H1 (cell line): Measurements from ENCODE around the gene TNC. TPM values are rescaled to one million over a fixed set of nuclear protein-coding genes. Genes with fewer than 3 reads are reported as not detected.

Source experiments
- CTCF ChIA-PET: fragments of 300-600 bp; sonication (Branson Sonifier 250); formaldehyde crosslinking; loops from one replicate; lab custom pipeline; 2021; ENCODE audit not compliant: partially characterized antibody; lab: Charles Lee
- POLR2A ChIA-PET: fragments of 300-600 bp; sonication (Branson Sonifier 250); formaldehyde crosslinking; loops from one replicate; lab custom pipeline; 2021; ENCODE audit warnings: inconsistent platforms; ENCODE audit not compliant: partially characterized antibody; lab: Charles Lee
- DNase-seq, 2 experiments: peaks; one replicate each; pipeline versions ENCODE4 v3.0.0 to v3.0.0-alpha.2; 2010 to 2022; ENCODE audit warnings: low spot score in 2 of 2, low read depth in 1 of 2, mixed read lengths in 1 of 2
- FAIRE-seq: peaks from 2 replicates; lab custom pipeline; 2011; peaks lifted over from hg19 to GRCh38; lab: Jason Lieb, UNC
- H2AFZ ChIP-seq: 2 replicates; pipeline ENCODE4 v1.8.1; 2012; ENCODE audit warnings: low read length, inconsistent platforms
- H2AK5ac ChIP-seq: 2 replicates; pipeline ENCODE4 v1.6.1; 2013; ENCODE audit warnings: low read depth, low read length
- H2BK120ac ChIP-seq: replicated peaks from 2 replicates; pipeline ENCODE3; 2013; ENCODE audit warnings: low read depth, low read length, inconsistent platforms
- H2BK12ac ChIP-seq: 2 replicates; pipeline ENCODE4 v1.6.1; 2013; ENCODE audit warnings: low read depth, low read length
- H2BK15ac ChIP-seq: 2 replicates; pipeline ENCODE4 v1.6.1; 2013; ENCODE audit warnings: low read length
- H2BK20ac ChIP-seq: 2 replicates; pipeline ENCODE4 v1.6.1; 2013; ENCODE audit warnings: low read length
- H2BK5ac ChIP-seq: 2 replicates; pipeline ENCODE4 v1.6.1; 2013; ENCODE audit warnings: low read depth, low read length
- H3K14ac ChIP-seq: 2 replicates; pipeline ENCODE4 v1.6.1; 2013; ENCODE audit warnings: inconsistent platforms; ENCODE audit not compliant: insufficient read length
- H3K18ac ChIP-seq: 2 replicates; pipeline ENCODE4 v1.6.1; 2013; ENCODE audit warnings: low read length; ENCODE audit errors: extremely low read depth
- H3K23ac ChIP-seq: 2 replicates; pipeline ENCODE4 v1.6.1; 2013; ENCODE audit warnings: inconsistent platforms; ENCODE audit not compliant: insufficient read length
- H3K23me2 ChIP-seq: 2 replicates; pipeline ENCODE4 v1.6.1; 2013; ENCODE audit warnings: low read depth, low read length
- H3K27ac ChIP-seq: 2 replicates; pipeline ENCODE4 v1.6.1; 2011; ENCODE audit warnings: low read depth, low read length, inconsistent platforms
- H3K27me3 ChIP-seq, 4 experiments: replicated peaks in 1 of 4; 1 replicate in 1 of 4; 2 replicates in 3 of 4; pipeline versions ENCODE4 v1.6.1 to v1.8.1; 2011 to 2013; ENCODE audit warnings: low read length in 3 of 4, mild to moderate bottlenecking in 3 of 4, inconsistent platforms in 2 of 4, mixed read lengths in 2 of 4, moderate library complexity in 1 of 4; ENCODE audit not compliant: control insufficient read depth in 3 of 4, insufficient read depth in 3 of 4; ENCODE audit errors: extremely low read depth in 1 of 4
- H3K36me3 ChIP-seq, 4 experiments: 2 replicates each; pipeline versions ENCODE4 v1.6.1 to v1.8.1; 2011 to 2013; ENCODE audit warnings: mild to moderate bottlenecking in 4 of 4, low read length in 3 of 4, moderate library complexity in 2 of 4, control low read depth in 1 of 4, inconsistent platforms in 1 of 4; ENCODE audit not compliant: insufficient read depth in 4 of 4, control insufficient read depth in 2 of 4
- H3K4ac ChIP-seq: replicated peaks from 2 replicates; pipeline ENCODE3; 2013; ENCODE audit warnings: low read length, low read depth, mixed read lengths, inconsistent platforms; ENCODE audit not compliant: insufficient read length
- H3K4me1 ChIP-seq, 4 experiments: replicated peaks in 1 of 4; 1 replicate in 1 of 4; 2 replicates in 3 of 4; pipeline versions ENCODE4 v1.6.1 to v1.8.1; 2011 to 2013; ENCODE audit warnings: low read length in 3 of 4, inconsistent platforms in 2 of 4, mixed read lengths in 1 of 4; ENCODE audit not compliant: insufficient read depth in 4 of 4, control insufficient read depth in 3 of 4
- H3K4me2 ChIP-seq, 2 experiments: 2 replicates each; pipeline versions ENCODE4 v1.6.1 to v1.8.1; 2011 to 2013; ENCODE audit warnings: low read depth in 2 of 2, low read length in 2 of 2, control low read depth in 1 of 2, inconsistent platforms in 1 of 2, mild to moderate bottlenecking in 1 of 2; ENCODE audit not compliant: insufficient read depth in 1 of 2
- H3K4me3 ChIP-seq, 4 experiments: fragments of 200-600, 300-600 bp in 1 of 4; sonication (generic), shearing (Covaris generic), sonication (Bioruptor Twin) in 1 of 4; 2 replicates each; pipeline versions ENCODE4 v1.5.1 to v1.8.1; 2011 to 2016; ENCODE audit warnings: low read length in 4 of 4, low read depth in 3 of 4, control low read depth in 2 of 4, inconsistent platforms in 2 of 4, mild to moderate bottlenecking in 2 of 4, mixed read lengths in 1 of 4, moderate library complexity in 1 of 4; ENCODE audit not compliant: insufficient read depth in 2 of 4; ENCODE audit errors: extremely low read depth in 1 of 4
- H3K56ac ChIP-seq: replicated peaks from 2 replicates; pipeline ENCODE3; 2013; ENCODE audit warnings: low read depth, mild to moderate bottlenecking, mixed read lengths, low read length, inconsistent platforms; ENCODE audit not compliant: insufficient read length
- H3K79me1 ChIP-seq: 2 replicates; pipeline ENCODE4 v1.6.1; 2013; ENCODE audit warnings: low read depth, low read length, control low read depth
- H3K79me2 ChIP-seq, 2 experiments: 2 replicates each; pipeline versions ENCODE4 v1.6.1 to v1.8.1; 2012 to 2013; ENCODE audit warnings: low read length in 2 of 2, mild to moderate bottlenecking in 2 of 2, inconsistent platforms in 1 of 2; ENCODE audit not compliant: insufficient read depth in 2 of 2, control insufficient read depth in 1 of 2
- H3K9ac ChIP-seq, 4 experiments: replicated peaks in 1 of 4; 1 replicate in 1 of 4; 2 replicates in 3 of 4; pipeline versions ENCODE4 v1.6.1 to v1.8.1; 2011 to 2013; ENCODE audit warnings: low read depth in 3 of 4, low read length in 3 of 4, control low read depth in 2 of 4, mild to moderate bottlenecking in 2 of 4, moderate library complexity in 2 of 4, inconsistent platforms in 1 of 4; ENCODE audit errors: extremely low read depth in 1 of 4
- H3K9me3 ChIP-seq, 2 experiments: 2 replicates each; pipeline versions ENCODE4 v1.6.1 to v1.8.1; 2012 to 2013; ENCODE audit warnings: mild to moderate bottlenecking in 2 of 2, moderate library complexity in 2 of 2, control low read depth in 1 of 2, inconsistent platforms in 1 of 2, low read depth in 1 of 2, low read length in 1 of 2, mixed read lengths in 1 of 2; ENCODE audit not compliant: insufficient read depth in 2 of 2
- H4K20me1 ChIP-seq, 2 experiments: replicated peaks in 1 of 2; 2 replicates each; pipeline versions ENCODE3 to v1.8.1; 2011 to 2013; ENCODE audit warnings: inconsistent platforms in 2 of 2, low read length in 2 of 2, mild to moderate bottlenecking in 1 of 2; ENCODE audit not compliant: insufficient read depth in 2 of 2, control insufficient read depth in 1 of 2
- H4K5ac ChIP-seq: 2 replicates; pipeline ENCODE4 v1.6.1; 2013; ENCODE audit warnings: low read length, low read depth, mixed read lengths, inconsistent platforms; ENCODE audit not compliant: insufficient read length
- H4K8ac ChIP-seq: 2 replicates; pipeline ENCODE4 v1.8.0; 2013; ENCODE audit warnings: mild to moderate bottlenecking, moderate library complexity, low read length, inconsistent platforms; ENCODE audit not compliant: insufficient read depth; ENCODE audit errors: extremely low read depth
- H4K91ac ChIP-seq: replicated peaks from 2 replicates; pipeline ENCODE3; 2013; ENCODE audit warnings: low read length, mixed read lengths, inconsistent platforms; ENCODE audit not compliant: insufficient read length
- BRCA1 ChIP-seq: IDR thresholded peaks from 2 replicates; pipeline ENCODE4 v1.6.1; 2012; ENCODE audit warnings: low read depth, low read length, improper control_type of control experiment
- CBX8 ChIP-seq: fragments of 300-800, 300-1000 bp; sonication (generic); IDR thresholded peaks from 2 replicates; pipeline ENCODE4 v1.7.1; 2016; ENCODE audit warnings: low read depth, low read length, borderline replicate concordance
- CHD1 ChIP-seq: IDR thresholded peaks from 2 replicates; pipeline ENCODE4 v1.6.1; 2012; ENCODE audit warnings: low read depth, low read length, improper control_type of control experiment
- CTBP2 ChIP-seq: IDR thresholded peaks from 2 replicates; pipeline ENCODE4 v1.7.0; 2011; ENCODE audit warnings: borderline replicate concordance, mild to moderate bottlenecking, moderate library complexity, mixed read lengths, low read length; ENCODE audit not compliant: insufficient read depth, insufficient read length
- EZH2 ChIP-seq: fragments of 200-600 bp; sonication (generic); IDR thresholded peaks from 2 replicates; pipeline ENCODE4 v1.7.1; 2012; ENCODE audit warnings: low read depth, mild to moderate bottlenecking, moderate library complexity, low read length, inconsistent platforms; ENCODE audit not compliant: severe bottlenecking
- NRF1 ChIP-seq: IDR thresholded peaks from 2 replicates; pipeline ENCODE4 v1.6.1; 2011; ENCODE audit warnings: mild to moderate bottlenecking, low read depth, low read length, improper control_type of control experiment
- whole genome bisulfite sequencing, 2 experiments: shearing (Covaris generic) in 1 of 2; methylation state at CpG; one replicate each; pipeline versions ENCODE4 v1.1.6 to v1.1.7; 2013 to 2015; ENCODE audit warnings: low lambda C conversion rate in 2 of 2, mixed read lengths in 2 of 2, inconsistent platforms in 1 of 2, low coverage in 1 of 2, missing lambda C conversion rate in 1 of 2; ENCODE audit not compliant: insufficient replicate concordance in 2 of 2, insufficient coverage in 1 of 2, insufficient read length in 1 of 2; ENCODE audit errors: extremely low coverage in 1 of 2, missing lambda C conversion rate in 1 of 2; 5-methylcytosine and 5-hydroxymethylcytosine counted together
- polyA plus RNA-seq, 7 experiments: library from polyadenylated mRNA; depleted of rRNA in 3 of 7; stranded (reverse) in 5 of 7; unstranded in 2 of 7; fragments of >200 nt in 5 of 7; fragments of 200-250 nt in 2 of 7; gene quantifications; 1 replicate in 5 of 7; 2 replicates in 1 of 7; 4 replicates in 1 of 7; pipeline versions ENCODE4 v1.2.1 to v1.2.3, GENCODE V29; 2011 to 2013; ENCODE audit warnings: missing spikeins in 2 of 7, mixed read lengths in 2 of 7
- total RNA-seq: library from RNA; stranded (reverse); fragmentation: NEBNext Ultra II Directional; extraction: Animal tissue kit (Norgen Biotek cat#: 25700); gene quantifications from 2 replicates; pipeline ENCODE4 v1.2.1, GENCODE V29; 2021

The TNC gene
- total and polyA plus RNA-seq, 2 of the 8 experiments (the other 6 are each of a cell fraction or from before 2014, with no cell fraction given) = 6.2 to 11.4 TPM

- H3K4me2 ChIP-seq = no peak overlapping the region
- no peak overlapping the region for H4K8ac ChIP-seq
- 79% methylated on average over 5 of the region's 5 CpGs; no CpG with 5 or more reads in 1 of the 2 experiments for WGBS, 2 experiments
- H2AK5ac ChIP-seq = no peak overlapping the region
- no peaks in the 10 kb centered on the region for H3K79me2 ChIP-seq
- H4K5ac ChIP-seq = no peak overlapping the region
- H3K9me3 ChIP-seq = no peaks in the 10 kb centered on the region
- no peak for DNase-seq
- ChIA-PET CTCF (interaction anchor here (0.7 to 15.3 kb wide), 16 partner anchors 10 to 610 kb away, joined by 3 to 234 read pairs (median 6); partner anchors contain the start of gene TEX48), POLR2A (interaction anchor here (1.1 kb wide), 1 partner anchor 341 kb away, joined by 3 read pairs; no protein-coding TSS in a partner anchor)
- no peak for FAIRE-seq
- H3K23me2 ChIP-seq = no peaks in the 10 kb centered on the region
- H2BK120ac ChIP-seq = no peak overlapping the region
- H3K79me1 ChIP-seq = no peaks in the 10 kb centered on the region
- no peak overlapping the region for H2BK15ac ChIP-seq
- no peak overlapping the region for H3K4me3 ChIP-seq
- H3K27me3 ChIP-seq = no peaks in the 10 kb centered on the region; a peak in 1 of 7 replicates
- H3K18ac ChIP-seq = no peak overlapping the region
- no peak overlapping the region for H3K27ac ChIP-seq
- TF ChIP-seq CTBP2 = no peak
- TF ChIP-seq EZH2 = no peak
- TF ChIP-seq CHD1 = no peak
- no peak for TF ChIP-seq BRCA1
- no peak for TF ChIP-seq CBX8
- no peak for TF ChIP-seq NRF1
- no peaks in the 10 kb centered on the region for H3K4me1 ChIP-seq
- no peaks in the 10 kb centered on the region for H4K20me1 ChIP-seq
- H3K9ac ChIP-seq = no peak overlapping the region
- H2BK5ac ChIP-seq = no peak overlapping the region
- H2AFZ ChIP-seq = no peak overlapping the region
- H3K36me3 ChIP-seq = no peaks in the 10 kb centered on the region
- no peak overlapping the region for H4K91ac ChIP-seq
- H3K56ac ChIP-seq = no peak overlapping the region
- no peak overlapping the region for H2BK20ac ChIP-seq
- H2BK12ac ChIP-seq = no peak overlapping the region
- no peak overlapping the region for H3K14ac ChIP-seq
- no peak overlapping the region for H3K23ac ChIP-seq
- H3K4ac ChIP-seq = no peak overlapping the region
Observed at GRCh38 chr9:115016344-115016743, 101.6 kb downstream of the TNC start.
